ENCODE measurements around the gene OR2A1.
"Not testable (repeated sequence)": the region's sequence is repeated elsewhere in the genome, so short reads cannot be mapped to it uniquely, and the experiment has no call there.

The OR2A1 gene, protein sequence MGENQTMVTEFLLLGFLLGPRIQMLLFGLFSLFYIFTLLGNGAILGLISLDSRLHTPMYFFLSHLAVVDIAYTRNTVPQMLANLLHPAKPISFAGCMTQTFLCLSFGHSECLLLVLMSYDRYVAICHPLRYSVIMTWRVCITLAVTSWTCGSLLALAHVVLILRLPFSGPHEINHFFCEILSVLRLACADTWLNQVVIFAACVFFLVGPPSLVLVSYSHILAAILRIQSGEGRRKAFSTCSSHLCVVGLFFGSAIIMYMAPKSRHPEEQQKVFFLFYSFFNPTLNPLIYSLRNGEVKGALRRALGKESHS

DNA sequence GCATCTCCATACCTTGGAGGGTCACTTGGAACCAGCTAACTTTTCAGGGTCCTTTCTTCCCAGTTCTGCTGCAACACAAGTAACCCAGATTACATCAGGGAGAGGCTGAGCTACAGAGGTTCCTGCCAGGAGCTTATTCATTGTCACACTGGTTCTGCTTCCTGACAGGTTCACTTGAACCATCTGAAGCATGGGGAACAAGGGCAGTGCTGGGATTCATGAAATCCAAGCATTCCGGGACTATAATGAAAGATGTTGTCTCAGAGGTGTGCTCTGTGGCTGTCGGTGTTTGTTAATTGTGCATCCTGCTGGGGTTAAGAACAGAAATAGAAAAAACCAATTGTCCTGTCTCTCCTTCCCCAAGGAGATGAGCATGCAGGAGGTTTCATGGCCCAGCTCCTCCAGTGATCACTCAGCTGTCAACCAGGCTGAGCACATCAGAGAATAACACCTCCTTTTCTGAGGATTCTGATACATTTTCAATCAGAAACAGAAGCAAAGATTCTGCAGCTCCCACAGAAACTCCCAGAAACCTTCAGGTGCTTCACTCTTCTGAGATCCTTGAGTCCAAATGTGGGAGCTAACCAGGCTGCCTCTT lies at the start of gene OR2A1:
OR2A1 (plus strand) TSS at position 548 of the 598 bp plus-strand sequence. CDS start 5,706 bp downstream, outside the sequence.
- DNase-seq = not testable (repeated sequence)

DNA sequence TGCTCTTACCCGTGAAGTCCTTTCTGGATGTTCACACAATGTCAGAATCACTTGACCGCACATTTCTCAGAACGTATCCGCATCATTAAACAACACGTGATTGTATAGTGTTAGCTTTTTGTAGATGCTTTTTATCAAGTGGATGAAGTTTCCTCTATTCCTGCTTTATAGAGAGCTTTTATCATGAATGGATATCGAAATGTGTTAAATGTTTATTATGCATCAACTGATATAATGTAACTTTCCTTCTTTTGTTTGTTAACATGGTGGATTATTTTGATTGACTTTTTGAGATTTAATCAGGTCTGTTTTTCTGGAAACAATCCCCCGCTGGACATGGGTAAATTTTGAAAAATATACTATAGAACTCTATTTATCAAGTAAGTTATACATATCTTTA lies 47.5 kb upstream of the OR2A1 start, which contains the start of gene OR2A7:
OR2A7 (minus strand) TSS at position 101 of the 400 bp plus-strand sequence. CDS start 5,164 bp downstream, outside the sequence.
- DNase-seq = not testable (repeated sequence)

DNA sequence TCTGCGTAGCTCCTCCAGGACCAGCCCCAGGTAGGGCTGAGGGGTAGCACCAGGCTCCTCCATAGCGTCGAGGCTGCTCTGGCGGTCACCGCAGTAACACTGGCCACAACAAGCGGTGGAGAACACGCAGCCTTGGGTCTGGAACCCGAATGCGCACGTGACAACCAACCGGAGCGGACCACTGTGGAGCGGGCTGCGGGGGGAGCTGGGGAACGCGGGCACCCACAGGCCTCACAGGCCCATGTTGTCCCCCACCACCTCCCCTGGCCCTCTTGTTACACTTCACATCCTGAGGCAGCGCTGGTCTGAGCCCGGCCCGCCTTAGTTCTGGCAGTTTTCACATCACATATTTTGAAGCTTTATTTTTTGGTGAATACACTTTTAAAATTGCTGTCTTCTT lies 43.0 kb upstream of the OR2A1 start, which contains the start of gene CTAGE8:
CTAGE8 (minus strand) TSS at position 101 of the 400 bp plus-strand sequence; CDS start at position 63, 38 bp downstream.
- DNase-seq = not testable (repeated sequence)

DNA sequence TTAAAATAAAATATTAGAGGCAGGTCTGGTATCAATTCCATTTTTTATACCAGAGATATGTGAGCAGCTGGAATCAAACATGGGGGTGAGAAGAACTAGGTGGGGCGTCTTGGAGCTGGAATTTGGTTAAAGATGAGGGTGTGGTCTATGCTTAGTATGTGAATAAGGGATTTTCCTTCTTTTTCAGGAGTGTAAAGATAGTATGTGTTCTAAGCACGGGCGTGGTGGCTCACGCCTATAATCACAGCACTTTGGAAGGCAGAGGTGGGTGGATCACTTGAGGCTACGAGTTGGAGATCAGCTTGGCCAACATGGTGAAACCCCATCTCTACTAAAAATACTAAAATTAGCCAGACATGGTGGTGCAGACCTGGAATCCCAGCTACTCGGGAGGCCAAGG lies 36.9 kb upstream of the OR2A1 start:
- not testable (repeated sequence) for DNase-seq

DNA sequence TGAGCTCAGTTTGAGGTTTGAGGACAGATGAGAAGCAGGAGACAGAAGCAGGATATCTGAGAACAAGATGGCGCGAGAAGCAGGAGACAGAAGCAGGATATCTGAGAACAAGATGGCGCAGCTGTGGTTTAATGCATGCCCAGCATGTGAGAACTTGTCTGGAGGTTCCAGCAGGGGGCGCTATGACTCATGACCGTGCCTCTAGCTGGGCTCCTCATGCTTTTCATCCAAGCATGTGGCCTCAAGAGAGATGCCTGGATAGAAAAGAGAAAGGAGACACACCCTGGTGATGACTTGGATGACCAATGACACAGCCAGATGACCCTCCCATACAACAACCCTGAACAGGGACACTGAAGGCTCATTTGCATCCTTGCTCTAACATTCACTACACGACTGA lies 32.2 kb upstream of the OR2A1 start:
- DNase-seq = not testable (repeated sequence)

DNA sequence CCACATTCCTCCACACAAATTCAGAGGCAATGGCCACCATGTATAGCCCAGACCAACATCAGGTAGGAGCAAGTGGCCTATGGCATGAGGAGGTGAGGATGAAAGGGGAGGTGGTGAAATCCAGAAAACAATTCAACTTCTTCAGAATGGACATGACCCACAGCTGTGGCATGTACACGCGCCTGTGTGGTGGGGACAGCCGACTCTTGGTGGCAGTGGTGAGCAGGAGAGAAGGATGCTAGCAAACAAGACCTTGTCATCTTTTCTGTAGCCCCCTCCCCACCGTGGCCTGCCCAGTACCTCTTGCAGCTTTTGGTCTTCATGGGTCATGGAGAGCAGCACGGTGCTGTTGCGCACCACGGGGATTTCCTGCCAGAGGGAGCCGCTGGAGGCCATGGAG lies 30.2 kb upstream of the OR2A1 start:
- not testable (repeated sequence) for DNase-seq

DNA sequence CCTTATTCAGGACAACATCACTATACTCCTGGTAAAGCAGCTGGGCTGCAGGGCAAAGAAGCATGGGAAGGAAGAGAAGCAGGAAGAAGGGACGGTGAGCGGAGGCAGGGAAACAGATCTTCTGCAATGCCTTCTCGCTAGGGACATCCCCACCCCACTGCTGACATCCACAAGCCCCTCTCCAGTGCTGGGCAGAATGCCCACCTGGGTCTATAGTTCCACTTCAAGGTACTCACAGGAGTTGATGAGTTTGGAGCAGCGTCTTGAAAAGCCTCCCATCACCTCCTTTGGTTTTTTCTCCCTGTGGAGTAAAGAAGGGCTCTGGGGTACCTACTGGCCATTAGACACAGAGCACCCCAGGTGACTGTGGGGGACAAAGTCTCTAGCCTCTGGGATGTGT lies 29.7 kb upstream of the OR2A1 start:
- not testable (repeated sequence) for DNase-seq

DNA sequence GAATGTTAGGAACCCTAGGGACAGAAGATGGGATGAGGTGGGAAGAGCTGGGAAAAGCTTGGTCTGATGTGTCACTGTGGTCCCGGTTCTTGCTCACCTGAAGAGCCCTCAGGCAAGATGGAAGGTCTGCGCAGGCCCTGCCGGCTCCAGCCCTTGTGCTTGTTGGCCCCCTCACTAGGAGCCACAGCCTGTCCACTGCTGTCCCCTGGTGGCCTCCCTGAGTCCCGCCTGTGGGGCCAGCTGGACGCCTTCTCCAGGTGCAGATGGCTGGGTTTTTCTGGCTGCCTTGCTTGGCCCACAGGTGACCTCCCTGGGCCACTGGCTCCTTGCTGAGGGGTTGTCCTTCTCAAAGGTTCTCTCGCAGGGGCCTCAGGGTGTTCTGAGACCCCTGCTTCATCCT lies 28.5 kb upstream of the OR2A1 start:
- DNase-seq = not testable (repeated sequence)

DNA sequence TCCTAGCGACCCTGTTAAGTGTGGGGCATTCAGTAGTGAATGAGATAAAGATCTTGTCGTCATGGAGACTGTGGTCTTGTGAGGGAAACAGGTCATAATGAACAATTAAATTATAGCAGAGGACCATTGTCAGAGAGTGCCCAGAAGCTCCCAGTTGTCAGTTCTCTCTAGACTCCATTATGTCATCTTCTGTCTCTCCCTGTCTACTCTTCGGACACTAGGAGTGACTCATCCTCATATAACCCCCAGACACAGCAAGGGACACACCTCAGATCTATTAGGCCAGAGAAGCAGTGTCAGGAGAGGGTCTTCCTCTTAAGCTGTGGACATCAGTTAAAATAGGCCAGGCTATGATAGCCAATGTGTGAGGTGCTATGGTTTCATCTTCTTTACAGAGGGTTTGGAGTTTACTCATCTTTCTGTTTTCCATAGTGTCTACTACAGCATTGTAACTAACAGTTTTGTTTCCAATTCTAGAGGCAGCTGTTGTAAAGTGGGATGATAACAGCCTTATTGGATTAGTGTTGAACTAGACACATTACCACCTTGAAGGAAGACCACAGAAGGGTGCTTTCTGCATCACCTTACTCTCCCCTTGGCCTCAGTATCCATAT lies 24.9 kb upstream of the OR2A1 start:
- DNase-seq = not testable (repeated sequence)

DNA sequence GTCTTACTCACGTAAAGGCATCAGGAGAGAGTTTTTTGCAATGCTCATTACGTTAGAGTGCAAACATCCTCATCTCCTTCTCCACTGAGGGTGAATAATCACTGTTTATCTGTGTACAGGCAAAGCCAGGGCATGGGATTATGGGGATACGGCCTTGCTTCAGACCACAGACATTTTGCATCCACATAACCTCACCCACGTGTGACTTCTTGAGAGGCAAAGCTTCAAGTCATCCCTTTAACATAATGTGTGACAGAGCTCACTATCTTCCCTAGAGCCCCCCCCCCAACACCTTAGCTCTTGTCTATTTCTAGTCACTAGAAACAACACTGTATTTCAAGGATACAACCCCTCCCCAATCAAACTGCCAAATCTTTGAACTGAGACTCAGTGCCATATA lies 20.6 kb upstream of the OR2A1 start:
- DNase-seq = not testable (repeated sequence)

DNA sequence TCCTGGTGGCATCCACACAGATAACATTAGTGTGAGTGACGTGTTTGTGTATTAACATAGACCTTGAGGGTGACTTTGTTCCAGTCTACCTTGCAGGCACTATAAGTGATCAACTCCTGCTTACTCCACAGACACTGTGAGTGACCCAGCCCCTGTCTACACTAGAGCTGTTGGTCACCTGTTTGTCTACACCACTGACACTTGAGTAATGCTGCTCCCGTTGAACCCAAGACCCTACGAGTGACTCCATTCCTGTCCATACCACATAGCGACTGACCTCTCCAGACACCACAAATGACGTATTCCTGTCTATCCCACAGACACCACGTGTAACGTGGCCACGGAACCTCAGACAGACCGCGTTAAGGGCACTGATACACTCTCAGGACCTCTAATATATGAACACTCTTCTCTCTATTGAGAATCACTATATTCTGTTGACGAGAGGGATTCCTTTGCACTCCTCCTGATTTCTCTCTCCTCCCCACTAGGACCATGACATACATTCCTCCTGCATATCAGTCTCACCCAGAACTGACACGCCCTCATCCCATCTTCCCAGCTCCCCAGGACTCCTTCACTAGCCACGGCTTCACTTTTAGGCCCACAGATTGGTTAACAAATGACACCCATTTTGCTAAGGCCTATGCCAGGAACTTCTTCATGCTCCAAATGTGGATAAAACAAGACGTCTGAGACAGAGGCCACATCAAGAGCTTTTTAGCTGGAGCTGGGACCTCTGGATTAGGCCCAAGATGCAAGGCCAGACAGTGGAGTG lies 19.6 kb upstream of the OR2A1 start:
- DNase-seq = not testable (repeated sequence)

DNA sequence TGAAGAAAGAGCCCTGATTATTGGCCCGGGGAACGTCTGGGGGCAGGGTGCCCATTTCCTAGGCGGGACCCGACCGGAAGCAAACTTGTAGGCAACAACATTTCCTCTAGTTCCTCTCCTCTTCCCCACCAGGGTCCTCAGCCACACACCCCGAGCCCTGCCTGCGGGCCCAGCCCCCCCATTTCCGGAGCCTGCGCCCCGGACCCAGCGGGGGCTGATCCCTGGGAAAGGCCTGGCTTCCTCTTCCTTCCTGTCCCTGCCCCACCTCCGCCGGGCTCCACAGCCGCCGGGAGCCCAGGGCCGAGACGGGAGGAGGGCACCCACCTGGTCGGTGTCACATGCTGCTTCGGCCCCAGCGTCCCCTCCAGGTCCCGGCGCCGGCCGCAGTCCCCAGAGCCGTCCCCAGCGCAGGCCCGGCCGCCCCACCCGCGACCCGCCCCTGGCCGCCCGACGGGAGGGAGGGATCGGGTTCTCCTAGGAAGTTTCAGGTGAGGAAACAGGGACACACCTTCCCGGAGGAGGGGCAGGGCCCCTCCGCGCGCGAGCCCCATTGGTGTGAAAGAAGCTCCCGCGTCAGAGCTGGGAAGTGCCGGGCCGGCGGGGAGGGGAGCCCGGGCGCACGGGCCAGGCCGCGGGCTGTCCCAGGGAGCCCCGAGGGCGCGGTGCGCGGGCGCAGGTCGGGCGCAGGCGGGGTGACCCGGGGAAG lies 18.3 kb upstream of the OR2A1 start:
- not testable (repeated sequence) for DNase-seq

DNA sequence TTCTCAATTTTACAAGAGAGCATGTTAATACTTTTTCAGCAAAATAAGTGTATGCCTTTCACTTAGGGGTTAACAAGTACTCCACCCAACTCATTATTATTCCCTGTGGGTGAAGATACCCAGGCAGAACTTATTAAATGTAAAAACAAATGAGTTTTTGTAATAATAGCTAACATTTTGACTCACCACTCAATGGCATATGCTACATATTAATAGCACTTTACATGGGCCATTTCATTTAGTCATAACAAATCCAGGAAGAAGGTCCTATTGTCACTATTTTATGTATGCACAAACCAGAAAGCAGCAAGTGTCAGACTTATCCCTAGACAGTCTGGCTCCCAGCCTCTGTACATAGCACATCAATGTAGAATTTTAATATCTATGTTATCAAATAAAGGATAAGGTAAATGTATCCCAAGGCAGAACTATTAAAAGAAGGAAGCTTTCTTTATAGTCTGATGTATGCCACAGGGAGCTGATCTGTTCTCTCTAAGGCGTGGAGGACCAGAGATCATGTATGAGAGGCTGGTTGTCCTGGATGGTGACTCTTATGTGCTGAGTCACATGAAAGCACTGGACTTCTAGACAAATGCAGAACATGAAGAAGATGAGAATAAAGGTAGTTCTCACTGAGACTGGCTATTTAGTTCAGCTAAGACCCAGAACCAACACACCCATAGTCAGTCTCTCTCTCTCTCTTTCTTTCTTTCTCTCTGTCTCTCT lies 9.5 kb upstream of the OR2A1 start:
- DNase-seq = not testable (repeated sequence)

DNA sequence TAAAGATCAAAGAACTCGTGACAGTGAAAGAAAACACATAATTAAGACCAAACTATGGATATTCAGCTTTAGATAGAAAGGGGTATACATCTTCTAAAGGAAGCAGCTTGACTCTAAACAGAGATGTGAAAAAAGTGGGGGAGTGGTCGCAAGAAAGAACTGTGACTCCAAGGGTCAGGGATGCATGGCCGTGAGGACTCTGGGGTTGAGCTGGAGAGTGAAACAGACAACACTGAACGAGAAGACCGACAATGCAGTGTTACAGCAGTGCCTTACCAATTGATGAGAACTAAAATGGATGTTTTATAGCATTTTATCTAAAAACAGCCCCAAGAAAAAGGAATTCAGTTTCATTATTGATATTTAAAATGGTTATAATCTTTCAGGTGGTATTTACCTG lies 8.6 kb upstream of the OR2A1 start:
- not testable (repeated sequence) for DNase-seq

DNA sequence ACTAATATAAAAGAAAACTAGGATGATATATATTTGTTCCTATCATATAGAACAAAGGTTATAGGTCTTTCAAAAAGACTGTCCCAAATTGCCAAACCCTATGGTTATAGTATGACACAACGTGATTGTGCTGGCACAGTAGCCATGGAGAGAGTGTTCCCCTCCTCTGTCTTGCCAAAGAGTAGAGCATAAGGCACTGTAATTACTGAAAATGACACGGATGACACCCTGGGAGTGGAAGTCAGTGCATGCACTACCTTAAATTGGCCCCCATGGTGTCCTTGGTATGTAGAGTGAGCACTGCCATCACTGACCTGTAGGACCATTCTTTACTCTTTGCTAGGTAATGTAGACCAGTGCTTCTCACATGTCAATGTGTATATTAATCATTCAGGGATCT lies 7.1 kb upstream of the OR2A1 start:
- DNase-seq = not testable (repeated sequence)

DNA sequence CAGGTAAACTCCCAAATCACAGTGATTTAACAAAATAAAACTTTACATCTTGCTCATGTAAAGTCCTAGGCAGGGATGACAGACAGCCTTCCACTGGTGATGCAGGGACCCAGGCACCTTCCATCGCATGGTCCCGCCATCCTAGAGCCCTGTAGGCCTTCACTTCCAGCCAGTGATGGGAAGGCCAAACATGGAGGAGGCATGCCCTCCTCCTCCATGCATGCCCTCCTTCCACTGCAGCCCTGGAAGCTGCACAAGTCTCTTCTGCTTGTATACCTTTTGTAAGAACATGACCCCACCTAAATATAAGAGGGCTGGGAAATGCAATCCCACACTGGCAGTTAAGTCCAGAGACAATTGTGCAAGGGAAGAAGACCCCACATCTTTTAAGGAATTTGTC lies 2.5 kb upstream of the OR2A1 start:
- not testable (repeated sequence) for DNase-seq

DNA sequence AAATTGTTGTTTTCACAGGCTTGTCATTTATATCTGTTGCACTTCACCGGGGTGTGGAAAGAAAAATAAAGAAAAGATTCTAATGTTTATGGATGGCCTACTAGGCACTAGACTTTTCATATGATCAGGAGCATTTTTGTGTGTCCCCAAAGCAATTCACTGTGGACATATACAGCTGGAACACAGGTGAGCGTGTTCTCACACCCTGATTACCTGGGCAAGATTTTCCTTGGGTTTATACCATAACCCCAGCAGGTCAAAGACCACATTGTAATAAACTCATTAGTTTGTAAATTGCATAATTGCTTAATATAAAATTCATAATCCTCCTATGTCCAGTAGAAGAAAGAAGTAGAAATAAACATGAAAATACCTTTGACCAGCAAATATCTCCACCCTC lies 1.0 kb upstream of the OR2A1 start:
- not testable (repeated sequence) for DNase-seq

DNA sequence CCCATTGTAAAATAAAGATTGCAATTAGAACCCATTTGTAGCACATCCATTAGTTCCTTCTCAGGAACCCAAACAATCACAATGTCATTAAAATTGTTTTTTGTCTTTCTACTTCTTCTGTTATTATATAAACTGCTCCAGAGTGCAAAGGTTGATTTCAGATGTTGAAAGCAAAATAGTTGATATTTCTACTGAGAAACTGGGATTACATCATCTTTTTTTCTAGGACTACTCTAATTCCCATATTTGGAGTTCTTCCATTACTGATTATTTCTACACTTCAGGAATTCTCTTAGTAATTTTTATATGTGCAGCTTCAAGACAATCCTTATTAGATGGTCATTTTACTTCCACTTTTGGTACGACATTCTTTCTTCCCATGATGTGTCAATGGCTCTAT lies 5.3 kb downstream of the OR2A1 start:
- DNase-seq = not testable (repeated sequence)

DNA sequence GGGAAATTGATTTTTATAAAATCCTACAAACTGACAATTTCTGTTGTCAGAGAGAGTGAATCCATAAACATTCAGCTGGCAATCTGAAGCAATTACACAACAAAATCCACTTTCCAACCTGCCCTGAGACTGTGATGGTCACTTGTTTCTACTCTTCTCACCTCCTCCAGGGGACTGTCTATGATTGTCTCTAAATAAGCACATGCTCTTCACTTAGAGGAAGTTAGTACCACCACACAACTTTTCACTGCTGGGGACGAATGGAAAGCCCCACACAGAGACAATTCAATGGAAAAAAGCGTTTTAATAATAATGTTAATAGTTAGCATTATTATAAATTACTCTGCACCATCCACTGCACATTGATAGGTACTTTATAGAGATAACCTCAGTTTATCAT lies 7.3 kb downstream of the OR2A1 start:
- not testable (repeated sequence) for DNase-seq

DNA sequence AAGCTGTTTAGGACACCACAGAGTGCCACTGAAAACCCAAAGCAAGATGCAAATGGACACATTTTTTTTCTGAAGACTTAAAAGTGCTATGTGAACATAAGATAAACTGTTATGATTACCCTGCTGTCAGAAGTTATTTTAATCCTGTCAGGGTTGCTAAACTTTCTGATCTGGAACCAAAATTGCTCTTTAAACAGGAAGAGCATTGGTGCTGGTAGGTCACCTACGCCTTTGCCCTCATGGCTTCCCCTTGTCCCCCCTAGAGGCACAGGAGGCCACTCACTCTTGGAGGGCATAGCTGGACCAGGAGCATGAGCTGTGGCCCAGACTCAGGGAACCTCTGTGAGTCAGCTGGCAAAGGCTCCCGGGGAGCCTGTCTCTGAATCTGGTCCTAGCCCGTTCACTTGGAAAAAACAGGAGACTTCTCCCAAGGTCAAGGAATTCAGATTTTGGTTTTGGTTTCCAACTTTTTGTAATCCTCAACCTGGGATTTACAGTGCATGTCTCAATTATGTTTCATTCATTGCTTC lies 9.5 kb downstream of the OR2A1 start:
- not testable (repeated sequence) for DNase-seq

DNA sequence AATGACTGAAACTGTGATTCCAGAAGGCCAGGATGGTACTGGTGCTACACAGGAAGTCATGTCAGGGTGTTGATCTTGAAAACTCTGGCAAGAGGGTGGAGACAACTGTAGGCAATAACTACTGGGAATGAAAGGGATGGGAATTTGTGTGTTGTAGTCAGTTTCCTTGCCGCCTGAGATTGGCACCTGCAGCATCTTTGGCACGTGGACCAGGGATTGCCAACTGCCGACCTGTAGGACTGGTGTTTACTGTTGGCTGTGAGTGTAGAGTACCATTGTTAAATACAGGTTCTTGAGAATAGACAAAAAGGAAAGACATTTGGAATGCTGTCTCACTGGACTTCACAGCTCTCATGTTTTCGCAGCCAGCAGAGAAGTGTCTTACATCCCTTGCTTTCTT lies 11.1 kb downstream of the OR2A1 start:
- DNase-seq = not testable (repeated sequence)

Data from NCI-H1436 (cell line).